ENCODE data around the gene WWC2. TPM values are rescaled to one million over a fixed set of nuclear protein-coding genes. Genes with fewer than 3 reads are reported as not detected.

Gene WWC2
- total RNA-seq, 2 experiments from 2014 or later: not detected

GRCh38 chr4:183321079-183321478, 222.0 kb downstream of the WWC2 start:
- CTCF ChIA-PET (ENCODE audit: unreplicated experiment): no interaction called here

GRCh38 chr4:183321516-183321915, 222.5 kb downstream of the WWC2 start:
- H3K4me3 ChIP-seq (ENCODE audit: low read depth, low read length, poor library complexity, severe bottlenecking): no peak overlapping the region
- DNase-seq (ENCODE audit: low spot score): no peak
- no peaks in the 10 kb centered on the region for H3K79me2 ChIP-seq (ENCODE audit: insufficient read depth, low read depth, low read length)
- no TSS peak for BruUV-seq (replicated peaks)
- no peak overlapping the region for H2AFZ ChIP-seq (ENCODE audit: low read length)
- H3K36me3 ChIP-seq (ENCODE audit: insufficient read depth, low read length): no peaks in the 10 kb centered on the region
- no peak overlapping the region for H3K4me2 ChIP-seq (ENCODE audit: low read length)
- no peaks in the 10 kb centered on the region for H3K9me2 ChIP-seq (ENCODE audit: insufficient read depth, low read length)
- no peak for TF ChIP-seq CTCF (conservative IDR thresholded peaks at IDR 0.05; ENCODE audit: low read length)
- TF ChIP-seq EZH2phosphoT487 (IDR thresholded peaks at IDR 0.05; ENCODE audit: borderline replicate concordance, low read depth, low read length): no peak
- ChIA-PET POLR2A (no interaction called here), CTCF (ENCODE audit: unreplicated experiment) (no interaction called here)
- H3K4me1 ChIP-seq (ENCODE audit: insufficient read depth, low read length, poor library complexity, severe bottlenecking): no peaks in the 10 kb centered on the region
- no peak overlapping the region for H3K27ac ChIP-seq (ENCODE audit: low read depth, low read length, poor library complexity, severe bottlenecking)
- no peaks in the 10 kb centered on the region for H4K20me1 ChIP-seq (ENCODE audit: insufficient read depth, low read length)
- intact Hi-C loops (cut with micrococcal nuclease; ENCODE audit: unreplicated experiment): no loop called here
- no peaks in the 10 kb centered on the region for H3K9me3 ChIP-seq (ENCODE audit: low read length)

More at GRCh38 chr4:183321079-183321478, 222.0 kb downstream of the WWC2 start:
- no peak overlapping the region for H3K4me2 ChIP-seq (ENCODE audit: low read length)
- intact Hi-C loops (cut with micrococcal nuclease; ENCODE audit: unreplicated experiment): no loop called here
- H3K27ac ChIP-seq (ENCODE audit: low read depth, low read length, poor library complexity, severe bottlenecking): no peak overlapping the region
- H3K4me3 ChIP-seq (ENCODE audit: low read depth, low read length, poor library complexity, severe bottlenecking): no peak overlapping the region
- POLR2A ChIA-PET: no interaction called here
- H3K36me3 ChIP-seq (ENCODE audit: insufficient read depth, low read length): no peaks in the 10 kb centered on the region
- H3K9me2 ChIP-seq (ENCODE audit: insufficient read depth, low read length): no peaks in the 10 kb centered on the region
- H4K20me1 ChIP-seq (ENCODE audit: insufficient read depth, low read length): no peaks in the 10 kb centered on the region
- TF ChIP-seq CTCF (conservative IDR thresholded peaks at IDR 0.05; ENCODE audit: low read length) (no peak), EZH2phosphoT487 (IDR thresholded peaks at IDR 0.05; ENCODE audit: borderline replicate concordance, low read depth, low read length) (no peak)
- H2AFZ ChIP-seq (ENCODE audit: low read length): no peak overlapping the region
- H3K9me3 ChIP-seq (ENCODE audit: low read length): no peaks in the 10 kb centered on the region
- no peaks in the 10 kb centered on the region for H3K4me1 ChIP-seq (ENCODE audit: insufficient read depth, low read length, poor library complexity, severe bottlenecking)
- H3K79me2 ChIP-seq (ENCODE audit: insufficient read depth, low read depth, low read length): no peaks in the 10 kb centered on the region
- no TSS peak for BruUV-seq (replicated peaks)
- no peak for DNase-seq (ENCODE audit: low spot score)

GRCh38 chr4:183322326-183322725, 223.3 kb downstream of the WWC2 start, which contains the start of gene CLDN24:
CLDN24 (minus strand) TSS chr4:183322426; CDS start chr4:183322426, 0 bp downstream.
- Histone ChIP-seq H3K36me3 (ENCODE audit: insufficient read depth, low read length) (no peaks in the 10 kb centered on the region), H3K4me1 (ENCODE audit: insufficient read depth, low read length, poor library complexity, severe bottlenecking) (no peaks in the 10 kb centered on the region), H3K4me2 (ENCODE audit: low read length) (no peak within 1 kb of the TSS), H2AFZ (ENCODE audit: low read length) (no peak within 1 kb of the TSS), H3K9me3 (ENCODE audit: low read length) (no peaks in the 10 kb centered on the region), H3K9me2 (ENCODE audit: insufficient read depth, low read length) (no peaks in the 10 kb centered on the region), H3K4me3 (ENCODE audit: low read depth, low read length, poor library complexity, severe bottlenecking) (no peak within 1 kb of the TSS), H3K79me2 (ENCODE audit: insufficient read depth, low read depth, low read length) (no peaks in the 10 kb centered on the region), H3K27ac (ENCODE audit: low read depth, low read length, poor library complexity, severe bottlenecking) (no peak within 1 kb of the TSS), H4K20me1 (ENCODE audit: insufficient read depth, low read length) (no peaks in the 10 kb centered on the region)
- intact Hi-C loops (cut with micrococcal nuclease; ENCODE audit: unreplicated experiment): no loop called here
- TF ChIP-seq CTCF (conservative IDR thresholded peaks at IDR 0.05; ENCODE audit: low read length) (no peak), EZH2phosphoT487 (IDR thresholded peaks at IDR 0.05; ENCODE audit: borderline replicate concordance, low read depth, low read length) (no peak)
- CTCF ChIA-PET (ENCODE audit: unreplicated experiment): no interaction called here
- BruUV-seq (replicated peaks): no TSS peak
- POLR2A ChIA-PET: interaction anchor here (0.8 kb wide), 1 partner anchor 670 kb away, joined by 3 read pairs; no protein-coding TSS in a partner anchor
- DNase-seq (ENCODE audit: low spot score): no peak
